HG02885 (cell line): ENCODE measurements around the gene DAZAP1.

Experiments used
- ATAC-seq: cut with Tn5 transposase; IDR thresholded peaks from one replicate; pipeline ENCODE4 v1.9.1; 2021; ENCODE audit warnings: mild to moderate bottlenecking; ENCODE audit not compliant: unreplicated experiment, poor library complexity

DAZAP1 gene

GRCh38 chr19:1483131-1483978 is 76.0 kb downstream of the DAZAP1 start:
- ATAC-seq, result no peak

GRCh38 chr19:1483979-1484428 is 76.6 kb downstream of the DAZAP1 start:
- ATAC-seq, result no peak
